ENCODE measurements around the gene STK32A.
"Not testable (repeated sequence)": the region's sequence is repeated elsewhere in the genome, so short reads cannot be mapped to it uniquely, and the experiment has no call there.

Gene STK32A

DNA sequence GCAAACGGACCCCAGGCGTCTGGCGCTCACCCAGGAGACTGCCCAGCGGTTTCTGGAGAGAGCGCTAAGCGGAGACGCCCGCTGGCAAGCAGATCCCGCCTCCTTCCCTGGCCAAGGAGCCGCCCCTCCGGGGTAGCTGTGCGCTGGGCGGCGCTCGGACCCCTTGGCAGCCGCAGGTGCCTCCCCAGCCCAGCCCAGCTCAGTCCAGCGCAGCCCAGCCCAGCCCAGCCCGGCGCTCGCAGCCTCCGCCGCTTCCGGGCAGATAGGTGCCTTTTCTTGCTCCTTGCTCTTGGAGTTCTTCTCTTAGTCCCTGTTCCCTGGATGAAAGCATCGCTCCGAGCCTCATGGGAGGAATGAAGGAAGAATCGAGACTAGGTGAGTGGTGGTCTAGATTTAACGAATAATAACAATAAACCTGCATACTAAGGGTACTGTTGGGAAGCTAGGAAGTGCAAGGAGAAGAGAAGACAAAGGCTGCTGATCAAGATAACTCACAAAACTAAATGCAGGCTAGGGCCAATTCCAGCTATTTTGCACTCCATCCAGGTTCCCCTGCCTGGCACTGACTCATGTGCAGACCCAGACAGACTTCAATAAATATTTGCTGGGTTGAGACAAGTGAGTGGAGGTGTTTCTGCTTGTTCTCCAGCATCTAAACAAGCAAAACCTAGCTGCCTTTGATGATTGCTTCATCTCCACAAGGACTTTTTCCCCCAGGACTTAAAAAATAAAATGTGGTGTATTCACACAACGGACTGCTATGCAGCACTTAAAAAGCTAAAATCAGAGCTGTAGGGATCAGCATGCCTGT, at the start of gene STK32A:
STK32A (plus strand) TSS at position 202 of the 811 bp plus-strand sequence. CDS start 4,609 bp downstream, outside the sequence.
- DNase-seq (ENCODE audit: low spot score): no peak

DNA sequence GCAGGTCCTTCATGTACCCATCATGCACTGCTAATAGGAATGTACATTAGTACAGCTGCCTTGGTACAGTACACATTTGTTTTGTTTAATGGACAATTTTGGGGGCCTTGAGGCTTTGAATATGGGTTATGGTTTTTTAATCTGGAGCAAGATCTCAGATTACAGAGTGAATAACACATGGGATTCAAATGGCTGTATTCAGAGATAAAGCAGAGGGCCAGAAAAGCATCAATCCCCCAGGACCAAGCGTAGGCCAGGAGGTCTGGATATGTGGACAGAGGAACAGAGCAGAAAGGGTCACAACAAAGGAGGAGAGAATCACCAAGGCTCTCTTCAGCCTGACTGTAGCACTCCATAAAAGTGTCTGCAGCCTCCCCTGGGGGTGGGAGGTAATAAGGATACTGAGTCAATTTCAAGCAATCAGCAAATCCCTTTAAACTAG, 47.7 kb upstream of the STK32A start:
- DNase-seq (ENCODE audit: low spot score): no peak

DNA sequence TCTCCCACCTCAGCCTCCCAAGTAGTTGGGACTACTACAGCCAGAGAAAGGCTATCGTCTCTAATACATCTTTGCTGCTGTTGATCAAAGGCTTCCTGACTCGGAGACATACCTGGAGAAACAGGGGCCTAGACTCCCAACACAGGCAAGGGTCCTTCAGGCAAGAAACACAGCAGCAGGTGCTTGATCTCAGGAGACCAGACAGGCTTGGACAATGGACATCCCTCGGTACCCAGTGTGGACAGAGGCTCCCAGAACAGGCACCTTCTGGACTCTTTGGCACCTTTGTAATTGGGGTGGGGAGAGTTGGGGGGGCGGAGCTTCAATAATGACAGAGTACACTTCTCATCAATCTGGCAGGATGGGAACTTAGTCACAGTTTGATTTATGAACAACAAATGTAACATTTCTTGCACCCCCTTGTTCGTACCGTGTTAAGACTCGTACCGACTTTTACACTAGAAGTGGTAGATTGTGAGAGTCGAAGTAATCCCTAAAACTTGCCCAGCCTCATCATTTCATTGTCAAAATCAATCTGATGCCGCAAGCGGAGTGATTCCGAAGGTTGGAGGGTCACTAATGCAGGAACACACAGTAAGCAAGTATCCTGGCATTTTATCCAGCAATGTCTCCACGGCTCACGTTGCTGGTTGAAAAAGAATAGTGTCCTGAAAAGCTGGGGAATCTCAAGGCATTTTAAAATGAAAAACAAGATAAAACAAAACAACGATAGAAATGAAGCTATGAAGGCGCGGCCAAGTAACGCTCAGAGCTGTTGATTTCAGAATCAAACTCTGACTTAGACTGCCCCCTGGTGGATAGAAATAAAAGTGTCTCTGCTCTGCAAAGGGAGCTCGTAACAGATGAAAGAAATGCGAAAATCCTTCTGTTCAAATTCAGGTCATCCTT, 46.4 kb upstream of the STK32A start:
- peak; percentile 34 for DNase-seq (ENCODE audit: low spot score)

DNA sequence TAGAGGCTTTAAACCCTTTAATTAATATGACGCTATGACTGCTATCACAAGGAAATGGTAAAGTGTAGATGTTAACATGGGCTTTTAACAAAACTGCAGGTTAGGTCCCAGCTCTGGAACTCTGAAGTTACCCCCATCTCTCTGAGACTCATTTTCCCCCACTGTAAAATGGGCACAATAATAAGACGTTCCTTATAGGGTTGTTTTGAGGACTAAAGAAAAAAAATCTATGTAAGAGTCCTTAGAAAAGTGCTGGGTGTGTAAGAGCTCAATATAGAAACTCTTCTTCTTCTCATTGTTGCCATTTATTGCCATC, 45.8 kb upstream of the STK32A start:
- DNase-seq (ENCODE audit: low spot score): no peak

DNA sequence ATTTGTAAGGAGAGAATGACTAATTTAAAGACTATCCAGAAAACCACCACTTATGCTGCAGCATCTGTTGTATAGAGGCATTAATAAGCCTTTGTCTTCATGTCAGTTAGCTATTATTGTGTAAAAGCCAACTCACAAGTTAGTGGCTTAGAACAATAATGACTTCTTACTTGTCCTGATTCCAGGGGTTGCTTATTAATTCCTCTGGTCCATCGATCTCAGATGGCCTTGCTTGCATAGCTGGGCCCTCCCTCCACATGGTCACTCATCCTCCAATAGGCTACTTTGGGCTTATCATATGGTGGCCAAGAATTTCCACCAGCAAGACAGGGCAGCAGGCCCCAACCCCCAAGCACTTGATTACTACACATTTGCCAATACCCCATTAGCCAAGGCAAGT, 44.5 kb upstream of the STK32A start:
- DNase-seq (ENCODE audit: low spot score): no peak

DNA sequence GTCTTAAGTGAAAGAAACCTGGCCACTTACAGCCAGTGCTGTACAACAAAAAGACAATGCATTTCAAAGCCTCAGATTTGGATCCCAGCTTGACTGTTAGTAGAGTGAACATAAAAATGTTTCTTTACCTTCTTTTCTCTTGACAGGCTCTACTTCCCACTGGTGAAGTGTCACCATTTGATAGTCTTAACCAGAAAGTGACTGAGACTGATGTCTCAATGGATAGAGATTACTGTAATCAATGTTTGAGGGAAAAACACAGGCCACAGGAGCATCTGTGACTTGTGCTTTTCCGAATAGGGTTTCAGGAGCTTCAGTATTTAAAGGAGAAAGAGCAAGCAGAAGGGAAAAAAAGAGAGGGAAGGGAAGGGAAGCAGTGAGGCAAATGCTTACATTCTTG, 41.7 kb upstream of the STK32A start:
- no peak for DNase-seq (ENCODE audit: low spot score)

DNA sequence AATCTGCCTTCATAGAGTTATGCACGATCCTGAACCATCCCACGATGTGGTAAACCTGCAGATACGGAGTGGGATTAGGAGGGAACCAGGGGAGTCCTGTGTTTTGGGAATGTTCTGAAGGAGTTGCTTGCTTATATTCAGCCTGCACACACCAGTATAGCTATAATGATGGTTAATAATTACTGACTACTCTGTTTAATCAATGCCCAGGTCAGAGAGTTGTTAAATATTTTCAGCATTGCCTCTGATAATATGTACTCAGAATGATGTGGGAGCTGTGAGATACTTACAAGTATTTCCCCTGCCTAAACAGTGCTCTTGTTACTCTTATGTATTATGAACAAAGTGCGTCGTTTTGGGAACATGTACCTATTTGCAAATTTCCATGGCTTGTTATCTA, 34.8 kb upstream of the STK32A start:
- no peak for DNase-seq (ENCODE audit: low spot score)

DNA sequence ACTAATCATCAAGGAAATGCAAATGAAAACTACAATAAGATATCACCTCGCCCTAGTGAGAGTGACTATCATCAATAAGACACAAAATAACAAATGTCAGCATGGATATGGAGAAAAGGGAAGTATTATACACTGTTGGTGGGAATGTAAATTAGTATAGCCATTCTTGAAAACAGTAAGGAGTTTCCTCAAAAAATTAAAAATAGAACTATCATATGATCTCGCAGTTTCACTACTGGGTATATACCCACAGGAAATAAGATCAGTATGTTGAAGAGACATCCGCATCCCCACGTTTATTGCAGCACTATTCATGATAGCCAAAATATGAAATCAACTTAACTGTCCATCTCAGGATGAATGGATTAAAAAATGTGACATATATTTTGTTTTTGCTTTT, 31.6 kb upstream of the STK32A start:
- no peak for DNase-seq (ENCODE audit: low spot score)

DNA sequence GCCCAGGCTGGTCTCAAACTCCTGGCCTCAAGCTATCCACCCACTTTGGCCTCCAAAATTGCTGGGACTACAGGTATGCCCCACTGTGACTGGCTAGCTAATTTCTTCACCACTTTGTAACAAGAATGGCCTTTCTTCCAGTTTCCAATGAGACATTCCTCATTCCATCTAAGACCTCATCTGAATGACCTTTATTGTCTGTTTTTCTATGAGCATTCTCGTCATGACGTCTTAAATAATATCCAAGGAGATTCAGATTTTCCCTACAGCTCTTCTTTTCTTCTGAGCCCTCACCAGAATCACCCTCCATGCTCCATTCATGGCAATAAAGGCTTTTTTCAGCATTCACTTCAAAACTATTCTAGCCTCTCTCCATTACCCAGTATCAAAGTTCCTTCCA, 30.2 kb upstream of the STK32A start:
- no peak for DNase-seq (ENCODE audit: low spot score)

DNA sequence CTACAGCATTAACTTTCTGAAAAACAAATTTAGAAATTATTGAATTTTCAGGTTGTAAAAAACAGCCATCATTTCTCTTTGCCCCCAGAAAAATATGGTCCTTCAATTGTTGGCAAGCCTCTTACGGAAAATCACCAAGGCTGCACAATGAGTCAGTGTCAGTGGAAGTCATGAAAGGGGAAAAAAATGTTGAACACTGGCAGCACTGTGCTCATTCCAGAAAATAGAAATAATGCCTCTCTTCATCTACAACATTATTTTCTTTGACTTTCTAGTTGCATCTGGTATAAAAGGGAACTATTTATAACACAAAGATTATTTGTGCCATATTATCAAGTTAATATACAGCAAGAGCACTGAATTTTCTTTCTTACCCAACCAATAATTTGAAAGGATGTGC, 26.7 kb upstream of the STK32A start:
- no peak for DNase-seq (ENCODE audit: low spot score)

DNA sequence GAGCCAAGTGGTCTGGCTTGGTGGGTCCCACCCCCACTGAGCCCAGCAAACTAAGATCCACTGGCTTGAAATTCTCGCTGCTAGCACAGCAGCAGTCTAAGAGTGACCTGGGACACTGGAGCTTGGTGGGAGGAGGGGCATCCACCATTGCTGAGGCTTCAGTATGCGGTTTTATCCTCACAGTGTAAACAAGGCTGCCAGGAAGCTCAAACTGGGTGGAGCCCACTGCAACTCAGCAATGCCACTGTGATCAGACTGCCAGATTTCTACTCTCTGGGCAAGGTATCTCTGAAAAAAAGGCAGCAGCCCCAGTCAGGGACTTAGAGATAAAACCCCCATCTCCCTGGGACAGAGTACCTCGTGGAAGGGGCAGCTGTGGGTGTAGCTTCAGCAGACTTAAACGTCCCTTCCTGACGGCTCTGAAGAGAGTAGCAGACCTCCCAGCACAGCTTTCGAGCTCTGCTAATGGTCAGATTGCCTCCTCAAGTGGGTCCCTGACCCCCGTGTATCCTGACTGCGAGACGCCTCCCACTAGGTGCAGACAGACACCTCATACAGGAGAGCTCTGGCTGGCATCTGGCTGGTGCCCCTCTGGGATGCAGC, 18.2 kb upstream of the STK32A start:
- no peak for DNase-seq (ENCODE audit: low spot score)

DNA sequence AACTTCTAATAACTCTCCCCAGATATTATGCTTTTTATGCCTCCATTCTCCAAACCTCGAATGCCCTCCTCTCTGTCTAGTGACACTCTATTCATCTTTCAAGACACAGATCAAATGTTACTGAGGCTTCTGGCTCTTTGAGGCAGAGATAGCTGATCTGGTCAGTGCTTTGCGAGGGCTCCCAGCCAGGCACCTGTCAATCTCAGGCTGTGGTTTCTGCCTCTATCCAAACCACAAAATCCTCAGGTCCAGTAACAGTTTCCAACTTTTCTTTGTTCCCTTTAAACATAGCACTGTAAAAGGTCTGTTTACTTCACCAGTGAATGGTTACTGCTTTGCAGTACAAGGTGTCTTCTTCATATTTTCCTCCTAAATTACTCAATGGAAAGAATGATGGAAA, 11.5 kb upstream of the STK32A start:
- no peak for DNase-seq (ENCODE audit: low spot score)

DNA sequence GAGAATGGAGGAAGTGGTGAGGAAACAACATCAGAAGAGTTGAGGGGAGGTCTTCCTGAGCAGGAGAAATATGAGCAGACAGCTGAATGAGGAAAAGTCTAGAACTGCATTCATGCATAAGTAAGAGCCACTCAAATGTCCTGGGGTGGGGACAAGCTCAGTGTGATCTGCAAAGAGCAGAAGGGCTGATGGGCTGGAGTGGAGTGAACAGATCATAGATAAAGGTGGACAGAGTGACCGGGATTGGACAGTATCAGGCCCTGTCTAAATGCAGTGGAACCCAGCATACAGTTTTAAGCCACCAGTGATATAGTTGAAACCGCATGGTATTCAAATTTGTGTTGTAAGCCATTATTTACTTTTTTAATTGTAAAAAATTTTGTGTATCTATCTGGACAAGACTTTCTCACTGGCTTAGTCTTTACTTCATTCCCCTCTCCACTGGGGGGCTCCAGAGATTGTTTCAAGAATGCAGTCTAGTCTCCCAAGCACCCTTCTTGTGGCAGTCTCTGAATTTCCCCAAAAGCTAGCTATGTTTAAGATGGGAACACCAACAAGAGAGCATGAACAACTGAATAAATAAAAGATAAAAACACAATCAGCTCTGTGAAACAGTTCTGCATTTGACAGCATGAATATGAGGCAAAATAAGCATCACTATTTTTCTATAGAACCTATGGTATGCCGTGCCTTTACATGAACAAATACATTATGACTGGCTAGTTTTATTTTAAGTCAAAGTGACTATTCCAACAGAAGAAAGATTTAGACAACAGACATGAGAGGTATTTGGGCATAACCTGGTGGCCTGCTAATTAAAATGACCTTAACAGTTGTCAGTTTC, 10.7 kb upstream of the STK32A start:
- DNase-seq (ENCODE audit: low spot score): peak; percentile 38

DNA sequence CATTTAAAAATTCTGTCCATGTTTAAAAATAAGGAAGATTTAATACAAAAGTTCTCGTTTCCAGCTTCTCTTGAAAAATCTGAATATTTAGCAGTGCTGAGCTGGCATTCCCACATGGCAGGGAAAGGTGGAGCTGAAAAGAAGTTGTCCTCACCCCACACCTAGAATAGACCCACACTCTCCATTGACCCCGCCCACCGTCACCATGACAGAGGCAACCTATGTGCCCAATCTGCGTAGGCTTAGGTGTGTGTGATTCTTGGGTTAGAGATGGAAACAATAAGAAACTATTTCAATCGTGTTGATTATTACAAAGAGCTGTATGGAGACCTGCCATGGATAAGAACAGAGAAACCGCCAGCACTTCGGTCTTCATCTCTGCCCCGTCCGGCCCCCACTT, 8.9 kb upstream of the STK32A start:
- DNase-seq (ENCODE audit: low spot score): no peak

DNA sequence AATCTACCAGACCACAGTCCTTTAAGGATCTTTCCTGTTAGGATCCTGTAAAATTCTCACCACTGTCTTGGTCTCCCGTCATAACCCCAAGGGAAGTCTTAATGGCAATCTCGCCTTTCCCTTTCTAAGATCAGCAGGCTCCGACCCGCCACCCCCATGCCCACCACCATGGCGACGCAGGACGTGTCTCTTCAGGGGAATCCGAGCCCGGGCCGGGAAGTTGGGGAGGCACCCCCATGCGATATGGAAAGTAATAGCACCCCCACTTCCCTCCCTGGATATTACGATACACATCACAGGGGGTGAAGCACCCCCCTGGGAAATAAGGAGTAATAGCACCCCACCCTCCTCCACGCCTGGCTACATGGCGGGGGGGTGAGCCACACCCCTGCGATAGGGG, 8.3 kb upstream of the STK32A start:
- DNase-seq (ENCODE audit: low spot score): no peak

DNA sequence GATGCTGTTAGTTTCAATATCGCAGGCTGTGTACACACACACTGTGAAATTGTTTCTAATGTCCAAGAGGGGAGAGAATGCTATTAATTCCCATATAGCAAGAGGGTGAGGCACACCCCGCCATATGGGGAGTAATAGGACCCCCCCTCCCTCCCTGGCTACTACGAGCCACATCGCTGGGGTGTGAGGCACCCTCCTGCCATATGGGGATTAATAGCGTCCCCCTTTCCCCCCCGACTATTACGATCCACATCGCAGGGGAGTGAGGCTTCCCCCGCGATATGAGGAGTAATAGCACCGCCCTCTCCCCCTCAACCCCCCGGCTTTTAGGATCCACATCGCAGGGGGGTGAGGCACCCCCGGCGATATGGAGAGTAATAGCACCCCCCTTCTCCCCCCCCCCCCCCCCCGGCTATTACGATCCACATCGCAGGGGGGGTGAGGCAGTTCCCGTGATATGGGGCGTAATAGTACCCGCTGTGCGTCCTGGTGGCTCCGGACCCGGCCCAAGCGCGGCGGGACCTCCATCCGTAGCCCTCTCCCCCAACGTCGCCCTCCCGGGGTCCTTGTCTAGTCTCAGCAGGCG, 494 bp upstream of the STK32A start:
- no peak for DNase-seq (ENCODE audit: low spot score)

DNA sequence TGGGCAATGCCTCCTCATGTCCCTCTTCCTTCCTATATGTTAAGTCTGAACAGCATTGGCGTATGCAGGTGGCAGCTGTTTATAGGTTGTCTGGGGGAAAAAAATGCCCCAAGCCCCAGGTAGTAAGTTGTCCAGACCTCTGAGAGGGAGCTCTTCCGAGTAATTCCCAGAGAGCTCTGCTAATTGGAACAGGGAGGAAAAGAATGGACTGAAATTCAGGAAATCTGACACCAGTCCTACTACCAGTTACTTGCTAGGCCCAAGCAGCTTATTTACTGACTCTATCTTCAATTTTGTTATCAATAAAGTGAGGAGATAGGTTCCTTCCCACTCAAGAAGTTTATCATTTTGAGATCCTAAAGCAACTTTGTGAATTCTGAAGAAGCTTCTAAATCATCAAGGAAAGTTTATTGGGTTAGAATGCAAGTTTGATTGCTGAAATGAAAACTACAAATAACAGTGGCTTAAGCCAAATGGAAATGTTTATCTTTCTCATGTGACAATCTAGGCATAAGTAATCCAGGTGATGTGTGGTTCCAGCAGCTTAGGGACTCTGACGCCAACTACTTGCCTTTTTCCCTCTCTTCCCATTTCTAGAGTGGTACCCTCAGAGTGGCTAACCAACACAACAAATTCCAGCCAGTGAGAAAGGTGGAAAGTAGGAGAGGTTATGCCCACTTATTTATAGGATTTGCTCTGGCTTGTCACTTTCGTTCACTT, 5.6 kb downstream of the STK32A start:
- DNase-seq (ENCODE audit: low spot score): no peak

DNA sequence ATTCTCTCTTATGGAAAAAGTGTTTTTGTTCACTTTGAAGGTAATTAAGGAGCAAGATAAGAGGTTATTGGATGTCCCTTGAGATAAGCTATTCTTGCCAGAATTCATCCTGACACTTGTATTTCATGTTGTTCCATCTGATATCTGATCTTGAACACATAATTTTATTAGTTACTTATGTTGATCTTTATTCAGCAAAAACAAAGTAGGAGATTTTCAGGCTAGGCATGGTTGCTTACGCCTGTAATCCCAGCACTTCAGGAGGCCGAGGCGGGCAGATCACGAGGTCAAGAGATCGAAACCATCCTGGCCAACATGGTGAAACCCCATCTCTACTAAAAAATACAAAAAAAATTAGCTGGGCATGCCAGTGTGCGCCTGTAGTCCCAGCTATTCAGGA, 8.4 kb downstream of the STK32A start:
- DNase-seq (ENCODE audit: low spot score): not testable (repeated sequence)

DNA sequence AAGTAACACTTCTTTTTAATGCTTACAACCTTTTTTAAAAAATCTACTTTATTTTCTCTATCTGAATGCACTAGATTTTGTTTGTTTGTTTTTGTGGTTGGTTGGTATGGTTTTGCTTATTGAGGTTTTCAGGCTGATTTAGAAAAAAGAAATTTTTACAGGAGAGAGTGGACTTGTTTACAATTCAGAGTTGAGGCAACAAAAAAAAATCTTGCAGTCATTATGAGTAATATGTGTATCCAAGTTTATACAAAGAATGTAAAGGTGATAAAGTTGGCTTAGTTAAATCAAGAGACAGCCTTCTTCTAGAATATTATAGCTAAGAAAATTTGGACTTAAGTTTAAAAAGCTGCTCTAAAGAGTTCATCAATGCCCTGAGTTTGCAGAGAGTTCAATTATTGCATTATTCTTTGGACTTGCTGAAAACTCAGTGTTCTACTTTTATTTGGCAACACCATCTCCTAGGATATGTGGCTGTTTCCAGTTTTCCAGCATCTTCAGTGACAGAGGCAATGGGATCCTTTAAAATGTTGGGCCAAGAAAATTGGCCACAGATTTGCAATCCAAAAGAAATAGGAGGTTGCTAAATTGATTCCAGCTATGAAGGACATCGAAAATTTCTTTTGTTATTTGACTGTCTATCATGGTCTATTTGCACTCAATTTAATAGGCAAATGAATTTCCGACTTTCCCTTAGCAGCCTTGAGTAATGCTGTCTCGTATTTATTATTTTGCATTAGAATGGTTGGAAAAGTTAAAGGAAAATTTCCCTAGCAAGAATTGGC, 10.7 kb downstream of the STK32A start:
- no peak for DNase-seq (ENCODE audit: low spot score)

DNA sequence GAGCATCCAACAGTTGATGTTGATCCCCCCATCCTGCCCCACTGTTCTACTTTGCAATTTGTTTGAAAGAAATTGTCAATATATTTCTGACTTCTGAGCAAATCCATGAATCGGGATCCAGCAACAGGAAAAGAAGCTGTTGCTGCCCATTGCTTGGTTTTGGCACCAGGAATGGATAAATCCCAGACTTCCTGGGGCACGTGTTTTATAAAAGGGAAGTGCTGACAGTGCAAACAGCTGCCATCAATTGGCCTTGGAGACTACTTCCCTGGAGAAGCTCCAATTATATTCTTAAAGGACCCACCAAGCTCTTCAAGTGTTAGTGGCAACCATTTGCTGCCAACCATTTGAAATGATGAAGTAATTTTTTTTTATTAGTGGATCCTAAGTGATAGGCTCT, 13.7 kb downstream of the STK32A start:
- no peak for DNase-seq (ENCODE audit: low spot score)
